HG03378 (cell line): ENCODE results near the gene EP300.
"Not testable (repeated sequence)": the region's sequence is repeated elsewhere in the genome, so short reads cannot be mapped to it uniquely, and the experiment has no call there.

Experiments
- ATAC-seq: cut with Tn5 transposase; IDR thresholded peaks from one replicate; pipeline ENCODE4 v1.9.1; 2021; ENCODE audit warnings: mild to moderate bottlenecking, moderate library complexity; ENCODE audit not compliant: unreplicated experiment

Gene EP300

DNA sequence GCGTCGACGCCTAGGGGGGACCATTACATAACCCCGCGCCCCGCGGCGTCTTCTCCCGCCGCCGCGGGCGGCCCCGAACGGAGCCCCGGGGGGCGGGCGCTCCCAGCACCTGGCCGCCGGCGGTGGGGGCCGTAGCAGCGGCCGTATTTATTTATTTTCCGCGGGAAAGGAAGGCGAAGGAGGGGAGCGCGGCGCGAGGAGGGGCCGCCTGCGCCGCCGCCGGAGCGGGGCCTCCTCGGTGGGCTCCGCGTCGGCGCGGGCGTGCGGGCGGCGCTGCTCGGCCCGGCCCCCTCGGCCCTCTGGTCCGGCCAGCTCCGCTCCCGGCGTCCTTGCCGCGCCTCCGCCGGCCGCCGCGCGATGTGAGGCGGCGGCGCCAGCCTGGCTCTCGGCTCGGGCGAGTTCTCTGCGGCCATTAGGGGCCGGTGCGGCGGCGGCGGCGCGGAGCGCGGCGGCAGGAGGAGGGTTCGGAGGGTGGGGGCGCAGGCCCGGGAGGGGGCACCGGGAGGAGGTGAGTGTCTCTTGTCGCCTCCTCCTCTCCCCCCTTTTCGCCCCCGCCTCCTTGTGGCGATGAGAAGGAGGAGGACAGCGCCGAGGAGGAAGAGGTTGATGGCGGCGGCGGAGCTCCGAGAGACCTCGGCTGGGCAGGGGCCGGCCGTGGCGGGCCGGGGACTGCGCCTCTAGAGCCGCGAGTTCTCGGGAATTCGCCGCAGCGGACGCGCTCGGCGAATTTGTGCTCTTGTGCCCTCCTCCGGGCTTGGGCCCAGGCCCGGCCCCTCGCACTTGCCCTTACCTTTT lies at the start of gene EP300:
Gene EP300, plus strand, starts transcription at position 570 of the 795 bp plus-strand sequence. CDS start 413 bp downstream, outside the sequence.
- peak; percentile 41 for ATAC-seq

DNA sequence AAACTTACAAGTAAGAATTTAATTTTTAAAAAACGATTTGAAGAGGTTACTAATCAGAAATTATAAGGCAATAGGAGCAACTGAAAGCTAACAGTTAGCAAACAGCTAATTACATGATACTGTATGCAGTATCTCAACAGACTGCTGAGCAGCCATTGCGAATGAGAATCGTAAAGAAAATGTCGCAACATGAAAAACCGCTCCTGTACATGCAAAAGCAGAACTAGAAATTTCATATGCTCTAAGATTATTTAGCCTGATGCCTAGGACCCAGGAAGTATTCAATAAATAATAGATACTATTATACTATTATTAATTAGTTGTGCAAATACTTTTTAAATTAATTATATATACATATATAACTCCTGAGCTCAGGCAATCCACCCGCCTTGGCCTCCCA lies 48.7 kb upstream of the EP300 start:
- no peak for ATAC-seq

DNA sequence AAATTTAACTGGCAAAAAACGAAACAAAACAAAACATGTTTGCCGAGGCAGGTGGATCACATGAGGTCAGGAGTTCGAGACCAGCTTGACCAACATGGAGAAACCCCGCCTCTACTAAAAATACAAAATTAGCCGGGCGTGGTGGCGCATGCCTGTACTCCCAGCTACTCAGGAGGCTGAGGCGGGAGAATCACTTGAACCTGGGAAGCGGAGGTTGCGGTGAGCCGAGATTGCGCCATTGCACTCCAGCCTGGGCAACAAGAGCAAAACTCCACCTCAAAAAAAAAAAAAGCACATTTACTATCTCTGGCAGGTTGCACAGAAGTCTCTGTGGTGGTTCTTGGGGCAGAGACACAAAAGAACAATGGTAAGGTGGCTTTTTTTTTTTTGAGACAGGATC lies 46.8 kb upstream of the EP300 start:
- ATAC-seq = not testable (repeated sequence)

DNA sequence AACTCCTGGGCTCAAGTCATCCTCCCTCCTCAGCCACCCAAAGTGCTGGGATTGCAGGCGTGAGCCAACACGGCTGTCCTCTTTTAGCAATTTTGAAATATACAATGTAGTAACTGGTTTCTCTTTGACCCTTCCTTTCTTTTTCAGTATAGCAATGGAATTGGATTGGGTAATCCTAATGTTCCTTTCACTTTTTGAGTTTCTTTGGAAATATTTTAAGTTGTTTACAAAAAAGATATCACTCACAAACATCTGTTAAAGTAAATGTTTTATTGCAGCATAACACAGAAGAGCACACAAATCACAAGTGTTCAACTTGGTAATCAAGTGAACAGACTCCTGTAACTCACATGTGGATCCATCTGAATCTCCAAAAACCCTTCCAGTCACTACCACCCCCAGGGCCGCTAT lies 44.6 kb upstream of the EP300 start:
- ATAC-seq = no peak

DNA sequence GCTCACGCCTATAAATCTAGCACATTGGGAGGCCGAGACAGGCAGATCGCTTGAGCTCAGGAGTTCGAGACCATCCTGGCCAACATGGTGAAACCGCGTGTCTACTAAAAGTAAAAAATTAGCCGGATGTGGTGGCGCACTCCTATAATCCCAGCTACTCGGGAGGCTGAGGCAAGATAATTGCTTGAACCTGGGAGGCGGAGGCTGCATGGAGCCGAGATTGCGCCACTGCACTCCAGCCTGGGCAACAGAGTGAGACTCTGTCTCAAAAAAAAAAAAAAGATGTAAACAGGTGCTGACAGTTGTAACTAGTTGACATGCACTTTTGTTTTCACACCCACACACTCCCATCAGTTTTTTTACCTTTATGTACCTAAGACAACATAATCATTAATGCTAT lies 44.0 kb upstream of the EP300 start:
- ATAC-seq = not testable (repeated sequence)

DNA sequence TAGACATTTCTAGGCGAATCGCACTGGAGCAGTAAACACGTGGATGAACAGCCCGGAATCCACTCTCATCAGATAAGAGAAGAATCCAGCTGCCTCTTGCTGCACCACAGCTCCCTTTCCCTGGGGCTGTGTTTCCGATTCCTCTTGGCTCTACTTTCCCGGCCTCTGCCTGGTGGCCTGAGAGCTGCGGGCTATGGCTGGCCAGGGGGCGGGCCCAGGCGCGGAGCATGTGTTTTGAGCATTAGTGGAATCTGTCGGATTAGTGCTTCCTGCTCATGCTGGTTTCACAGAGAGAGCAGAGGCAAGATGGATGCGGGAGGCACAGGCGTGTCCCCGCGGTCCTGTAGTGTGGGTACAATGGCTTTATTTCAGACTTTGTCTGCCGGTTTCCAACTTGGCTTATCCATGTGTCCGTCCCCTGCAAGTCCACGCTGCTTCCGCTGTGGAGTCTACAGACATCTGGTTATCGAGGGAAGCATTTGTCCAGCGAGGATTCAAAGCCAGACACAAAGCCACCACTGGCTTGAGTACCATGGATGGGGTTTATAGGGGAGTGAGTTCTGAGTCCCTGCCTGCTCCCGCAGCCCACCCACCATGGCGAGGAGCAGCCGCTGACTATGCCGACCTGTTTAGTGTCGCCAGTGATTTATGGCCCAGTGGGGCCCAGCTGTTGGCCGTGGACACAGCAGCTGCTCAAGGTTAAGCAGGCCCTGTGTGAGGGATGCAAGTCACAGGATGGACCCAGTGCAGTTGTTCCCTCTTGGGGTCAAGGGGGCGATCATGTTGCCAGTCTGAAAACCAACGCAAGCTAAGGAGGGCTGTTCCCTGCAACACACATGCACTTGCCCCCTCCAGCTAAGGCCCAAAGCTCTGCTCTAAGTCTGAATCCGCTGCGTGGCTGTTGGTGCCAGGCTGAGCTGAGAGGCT lies 43.3 kb upstream of the EP300 start:
- ATAC-seq = no peak

DNA sequence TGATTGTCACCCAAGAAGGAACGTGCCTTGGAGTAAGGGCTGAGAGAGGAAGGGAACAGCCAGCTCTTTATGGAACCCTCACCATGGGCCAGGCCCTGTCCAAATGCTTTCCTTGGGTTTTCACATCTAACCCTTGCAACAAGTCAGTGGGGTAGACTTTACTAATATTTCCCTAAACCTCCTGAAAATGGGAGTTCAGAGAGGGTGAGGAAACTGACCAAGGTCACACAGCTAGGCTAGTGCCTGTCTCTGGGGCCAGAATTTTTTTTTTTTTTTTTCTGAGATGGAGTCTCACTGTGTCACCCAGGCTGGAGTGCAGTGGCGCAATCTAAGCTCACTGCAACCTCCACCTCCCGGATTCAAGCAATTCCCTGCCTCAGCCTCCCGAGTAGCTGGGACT lies 42.6 kb upstream of the EP300 start:
- not testable (repeated sequence) for ATAC-seq

DNA sequence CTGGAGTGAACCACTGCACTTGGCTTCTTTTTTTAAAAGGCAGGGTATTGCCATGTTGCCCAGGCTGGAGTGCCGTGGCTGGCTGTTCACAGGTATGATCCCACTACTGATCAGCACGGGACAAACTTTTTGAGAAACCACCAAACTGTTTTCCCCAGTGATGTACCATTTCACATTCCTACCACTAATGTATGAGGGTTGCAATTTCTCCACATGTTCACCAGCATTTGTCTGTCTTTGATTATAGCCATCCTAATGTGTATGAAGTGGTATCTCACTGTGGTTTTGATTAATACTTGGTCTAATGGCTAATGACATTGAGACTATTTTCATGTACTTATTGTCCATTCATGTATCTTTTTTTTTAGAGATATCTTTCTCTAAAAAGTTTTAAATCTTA lies 41.5 kb upstream of the EP300 start:
- ATAC-seq = no peak

DNA sequence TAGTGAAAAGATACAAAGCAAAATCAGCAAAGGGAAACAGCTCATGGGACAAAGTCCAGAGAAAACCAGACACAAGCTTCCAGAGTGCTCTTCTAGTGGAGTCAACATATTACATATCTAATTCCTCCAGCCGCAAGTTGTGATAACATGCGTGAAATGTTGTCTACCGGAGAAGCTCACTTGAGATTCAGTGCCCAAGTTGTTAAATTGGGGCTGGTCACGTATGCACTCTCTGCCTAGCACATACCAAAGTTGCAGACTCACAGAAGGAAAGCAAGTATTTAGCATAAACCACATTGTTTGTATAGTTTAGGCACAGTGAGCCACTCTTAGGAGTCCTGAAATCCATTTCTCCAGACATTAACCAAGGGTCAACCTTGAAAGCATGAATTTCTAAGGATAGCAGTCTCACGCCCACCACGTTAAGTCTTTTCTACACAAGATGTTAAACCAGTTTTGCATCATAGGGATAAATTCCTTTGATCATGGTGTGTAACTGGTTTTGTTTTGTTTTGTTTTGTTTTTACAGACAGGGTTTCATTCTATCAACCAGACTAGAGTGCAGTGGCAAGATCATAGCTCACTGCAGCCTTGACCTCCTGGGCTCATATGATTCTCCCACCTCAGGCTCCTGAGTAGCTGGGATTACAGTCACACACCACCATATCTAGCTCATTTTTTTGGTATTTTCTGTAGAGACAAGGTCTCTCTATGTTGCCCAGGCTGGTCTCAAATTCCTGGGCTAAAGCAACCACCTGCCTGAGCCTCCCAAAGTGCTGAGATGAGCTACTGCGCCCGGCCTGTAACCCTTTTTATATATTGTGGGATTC lies 39.5 kb upstream of the EP300 start:
- ATAC-seq = no peak

DNA sequence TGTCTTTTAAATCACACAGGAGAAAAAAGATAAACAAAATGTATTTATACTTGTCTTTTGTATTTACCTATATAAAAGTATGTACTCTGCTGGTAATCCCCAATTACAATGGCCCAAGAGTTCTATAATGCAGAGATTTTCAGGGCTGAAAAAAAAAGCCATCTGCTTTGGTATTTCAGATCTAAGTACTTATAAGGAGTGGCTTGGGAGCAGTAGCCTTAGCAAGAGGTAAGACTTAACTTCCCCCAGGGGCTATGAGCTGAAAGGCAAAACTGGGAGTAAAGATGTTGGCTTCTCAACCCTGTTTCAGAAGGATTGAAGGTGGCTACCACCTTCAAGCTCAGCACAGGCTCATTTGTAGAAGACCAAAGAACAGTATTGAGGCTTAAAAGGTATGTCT lies 35.3 kb upstream of the EP300 start:
- ATAC-seq = no peak

DNA sequence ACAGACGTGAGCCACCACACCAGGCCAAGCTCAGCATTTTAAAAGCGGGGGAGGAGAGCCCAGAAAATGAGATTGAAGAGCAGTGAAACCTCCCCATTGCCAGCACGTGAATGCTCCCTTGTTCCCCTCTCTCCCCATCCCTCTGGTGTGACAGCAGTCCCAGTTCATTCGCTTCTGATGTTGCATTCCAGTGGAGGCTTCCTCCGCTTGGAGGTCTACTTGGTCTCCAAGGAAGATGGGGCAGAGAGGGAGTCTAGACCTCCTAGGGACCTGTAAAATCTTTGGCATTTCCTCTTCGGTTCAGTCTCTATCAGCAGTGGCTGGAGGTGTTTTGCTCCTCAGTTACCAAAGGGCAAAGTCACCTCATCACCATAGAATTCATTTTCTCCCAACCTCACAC lies 30.2 kb upstream of the EP300 start:
- ATAC-seq = no peak

DNA sequence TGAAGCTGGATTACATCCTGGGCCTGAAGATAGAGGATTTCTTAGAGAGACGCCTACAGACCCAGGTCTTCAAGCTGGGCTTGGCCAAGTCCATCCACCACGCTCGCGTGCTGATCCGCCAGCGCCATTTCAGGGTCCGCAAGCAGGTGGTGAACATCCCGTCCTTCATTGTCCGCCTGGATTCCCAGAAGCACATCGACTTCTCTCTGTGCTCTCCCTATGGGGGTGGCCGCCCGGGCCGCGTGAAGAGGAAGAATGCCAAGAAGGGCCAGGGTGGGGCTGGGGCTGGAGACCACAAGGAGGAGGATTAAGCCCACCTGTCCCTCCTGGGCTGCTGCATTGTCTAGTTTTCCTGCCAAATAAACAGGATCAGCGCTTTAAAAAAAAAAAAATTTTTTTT lies 28.1 kb upstream of the EP300 start:
- ATAC-seq = not testable (repeated sequence)

DNA sequence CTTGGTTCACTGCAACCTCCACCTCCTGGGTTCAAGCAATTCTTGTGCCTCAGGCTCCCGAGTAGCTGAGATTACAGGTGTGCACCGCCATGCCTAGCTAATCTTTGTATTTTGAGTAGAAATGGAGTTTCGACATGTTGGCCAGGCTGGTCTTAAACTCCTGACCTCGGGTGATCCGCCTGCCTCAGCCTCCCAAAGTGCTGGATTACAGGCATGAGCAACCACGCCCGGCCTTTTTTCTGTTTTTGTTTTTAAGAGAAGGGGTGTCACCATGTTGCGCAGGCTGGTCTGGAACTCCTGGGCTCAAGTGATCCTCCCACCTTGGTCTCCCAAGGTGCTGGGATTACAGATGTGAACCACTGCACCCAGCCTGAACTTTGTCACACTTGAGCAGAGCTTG lies 26.1 kb upstream of the EP300 start:
- not testable (repeated sequence) for ATAC-seq

DNA sequence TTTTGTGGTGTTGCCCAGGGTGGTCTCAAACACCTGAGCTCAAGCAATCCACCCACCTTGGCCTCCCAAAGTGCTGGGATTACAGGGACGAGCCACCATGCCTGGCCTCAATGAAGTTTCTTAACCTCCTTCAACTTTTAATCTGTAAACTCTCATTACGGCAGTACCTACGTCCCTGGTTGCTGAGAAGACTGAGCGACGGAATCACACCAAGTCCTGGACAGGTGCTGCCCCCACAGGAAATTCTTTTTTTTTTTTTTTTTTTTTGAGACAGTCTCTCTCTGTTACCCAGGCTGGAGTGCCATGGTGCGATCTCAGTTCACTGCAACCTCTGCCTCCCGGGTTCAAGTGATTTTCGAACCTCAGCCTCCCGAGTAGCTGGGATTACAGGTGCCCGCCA lies 24.4 kb upstream of the EP300 start:
- not testable (repeated sequence) for ATAC-seq

DNA sequence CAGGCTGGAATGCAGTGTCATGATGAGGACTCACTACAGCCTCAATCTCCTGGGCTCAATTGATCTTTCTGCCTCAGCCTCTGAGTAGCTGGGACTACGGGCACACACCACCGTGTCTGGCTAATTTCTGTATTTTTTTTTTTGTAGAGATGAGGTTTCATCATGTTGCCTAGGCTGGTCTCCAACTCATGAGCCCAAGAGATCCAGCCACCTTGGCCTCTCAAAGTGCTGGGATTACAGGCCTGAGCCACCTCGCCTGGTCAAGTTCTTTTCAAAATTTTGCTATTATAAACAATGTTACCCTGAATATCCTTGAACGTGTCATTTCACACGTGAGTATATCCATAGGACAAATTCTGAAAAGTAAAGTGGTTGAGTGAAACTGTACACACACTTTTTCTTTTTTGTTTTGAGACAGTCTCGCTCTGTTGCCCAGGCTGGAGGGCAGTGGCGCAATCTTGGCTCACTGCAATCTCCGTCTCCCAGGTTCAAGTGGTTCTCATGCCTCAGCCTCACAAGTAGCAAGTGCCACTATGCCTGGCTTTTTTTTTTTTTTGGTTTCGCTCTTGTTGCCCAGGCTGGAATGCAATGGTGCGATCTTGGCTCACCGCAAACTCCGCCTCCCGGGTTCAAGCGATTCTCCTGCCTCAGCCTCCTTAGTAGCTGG lies 21.6 kb upstream of the EP300 start:
- no peak for ATAC-seq

DNA sequence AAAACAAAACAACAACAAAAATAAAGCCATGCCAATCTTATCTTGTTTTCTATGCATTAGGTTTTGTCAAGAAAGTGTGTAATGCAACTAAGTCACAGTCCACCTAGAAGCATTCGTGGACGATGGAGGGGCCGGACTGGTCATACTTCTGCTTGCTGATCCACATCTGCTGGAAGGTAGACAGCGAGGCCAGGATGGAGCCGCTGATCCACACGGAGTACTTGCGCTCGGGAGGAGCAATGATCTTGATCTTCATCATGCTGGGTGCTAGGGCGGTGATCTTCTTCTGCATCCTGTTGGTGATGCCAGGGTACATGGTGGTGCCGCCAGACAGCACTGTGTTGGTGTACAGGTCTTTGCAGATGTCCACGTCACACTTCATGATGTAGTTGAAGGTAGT lies 18.3 kb upstream of the EP300 start:
- ATAC-seq = no peak

DNA sequence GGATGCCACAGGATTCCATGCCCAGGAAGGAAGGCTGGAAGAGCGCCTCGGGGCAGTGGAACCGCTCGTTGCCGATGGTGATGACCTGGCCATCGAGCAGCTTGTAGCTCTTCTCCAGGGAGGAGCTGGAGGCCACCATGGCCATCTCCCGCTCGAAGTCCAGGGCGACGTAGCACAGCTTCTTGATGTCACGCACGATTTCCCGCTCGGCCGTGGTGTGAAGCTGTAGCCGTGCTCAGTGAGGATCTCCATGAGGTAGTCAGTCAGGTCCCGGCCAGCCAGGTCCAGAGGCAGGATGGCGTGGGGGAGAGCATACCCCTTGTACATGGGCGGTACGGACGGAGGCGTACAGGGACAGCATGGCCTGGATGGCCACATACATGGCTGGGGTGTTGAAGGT lies 17.9 kb upstream of the EP300 start:
- ATAC-seq = no peak

DNA sequence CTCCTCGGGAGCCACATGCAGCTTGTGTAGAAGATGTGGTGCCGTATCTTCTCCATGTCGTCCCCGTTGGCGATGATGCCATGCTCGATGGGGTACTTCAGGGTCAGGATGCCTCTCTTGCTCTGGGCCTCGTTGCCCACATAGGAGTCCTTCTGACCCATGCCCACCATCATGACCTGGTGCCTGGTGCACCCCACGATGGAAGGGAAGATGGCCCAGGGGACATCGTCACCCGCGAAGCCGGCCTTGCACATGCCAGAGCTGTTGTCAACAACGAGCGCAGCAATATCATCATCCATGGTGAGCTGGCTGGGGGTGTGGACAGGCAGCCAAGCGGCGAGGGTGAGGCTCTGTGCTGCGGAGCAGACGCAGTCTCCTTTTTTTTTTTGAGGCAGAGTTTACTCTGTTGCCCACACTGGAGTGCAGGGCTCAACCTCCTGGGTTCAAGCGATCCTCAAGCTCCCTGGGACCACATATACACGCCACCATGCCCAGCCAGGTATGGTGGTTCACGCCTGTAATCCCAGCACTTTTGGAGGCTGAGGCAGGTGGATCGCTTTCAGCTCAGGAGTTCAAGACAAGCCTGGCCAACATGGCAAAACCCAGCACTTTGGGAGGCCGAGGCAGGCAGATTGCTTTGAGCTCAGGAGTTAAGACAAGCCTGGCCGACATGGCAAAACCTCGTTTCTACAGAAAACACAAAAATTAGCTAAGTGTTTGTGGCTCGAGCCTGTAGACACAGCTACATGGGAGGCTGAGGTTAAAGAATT lies 17.3 kb upstream of the EP300 start:
- no peak for ATAC-seq

DNA sequence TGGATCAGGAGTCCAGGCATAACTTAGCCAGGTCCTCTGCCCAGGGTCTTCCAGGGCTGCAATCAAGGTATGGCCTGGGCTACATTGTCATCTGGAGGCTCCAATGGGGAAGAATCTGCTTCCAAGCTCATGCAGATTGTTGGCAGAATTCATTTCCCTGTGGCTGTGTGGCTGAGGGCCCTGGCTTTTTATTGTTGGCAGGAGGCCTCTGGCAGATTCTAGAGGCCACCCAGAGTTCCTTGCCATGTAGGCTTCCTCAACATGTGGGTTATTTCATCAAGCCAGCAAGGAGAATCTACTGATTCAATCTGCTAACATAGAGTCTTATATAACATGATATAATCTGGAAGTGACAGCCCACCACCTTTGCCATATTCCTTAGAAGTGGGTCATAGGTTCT lies 16.4 kb upstream of the EP300 start:
- no peak for ATAC-seq

DNA sequence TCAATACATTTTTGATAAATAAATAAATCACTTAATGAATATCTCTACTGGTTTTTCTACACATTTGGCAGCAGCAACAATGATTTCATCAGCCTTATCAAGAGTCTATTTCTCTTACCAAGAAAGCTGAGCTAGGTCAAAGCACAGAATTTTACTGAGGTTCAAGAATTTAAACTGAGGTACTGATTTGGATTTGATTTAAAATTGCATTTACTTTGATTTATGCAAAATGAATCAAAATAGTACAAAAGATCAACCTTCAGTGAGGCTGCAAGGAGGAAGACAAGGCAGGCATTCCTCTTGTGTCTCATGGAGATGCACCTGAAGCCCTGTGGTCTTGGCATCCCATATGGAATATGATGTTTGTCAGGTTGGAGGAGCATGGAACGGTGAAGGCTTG lies 15.5 kb upstream of the EP300 start:
- no peak for ATAC-seq
